Ishikawa (cell line): Measurements from ENCODE around the gene DIPK1C.

Source experiments
- CREB1 ChIP-seq: IDR thresholded peaks from 2 replicates; pipeline ENCODE4 v1.6.1; 2012; ENCODE audit warnings: low read depth
- EGR1 ChIP-seq: IDR thresholded peaks from 2 replicates; pipeline ENCODE4 v1.6.1; 2012
- EP300 ChIP-seq: IDR thresholded peaks from 2 replicates; pipeline ENCODE4 v1.6.1; 2012; ENCODE audit warnings: borderline replicate concordance
- MAX ChIP-seq: IDR thresholded peaks from 2 replicates; pipeline ENCODE4 v1.6.1; 2012
- NFIC ChIP-seq: IDR thresholded peaks from 2 replicates; pipeline ENCODE4 v1.6.1; 2012
- RAD21 ChIP-seq: IDR thresholded peaks from 2 replicates; pipeline ENCODE4 v1.6.1; 2012; ENCODE audit warnings: low read depth
- TAF1 ChIP-seq: IDR thresholded peaks from 2 replicates; pipeline ENCODE4 v1.6.1; 2012; ENCODE audit warnings: low read depth, mild to moderate bottlenecking
- TEAD4 ChIP-seq: IDR thresholded peaks from 2 replicates; pipeline ENCODE4 v1.6.1; 2012
- USF1 ChIP-seq: IDR thresholded peaks from 2 replicates; pipeline ENCODE4 v1.6.1; 2012
- YY1 ChIP-seq: IDR thresholded peaks from 2 replicates; pipeline ENCODE4 v1.6.1; 2012; ENCODE audit warnings: low read depth
- ZBTB7A ChIP-seq: IDR thresholded peaks from 2 replicates; pipeline ENCODE4 v1.6.1; 2012; ENCODE audit warnings: low read depth

- TF ChIP-seq EP300 (no peak), ZBTB7A (no peak), RAD21 (no peak), TEAD4 (no peak), YY1 (no peak), EGR1 (no peak), MAX (no peak), TAF1 (no peak), NFIC (no peak), CREB1 (no peak), USF1 (no peak)
Measured at GRCh38 chr18:74419761-74420160, 37.3 kb downstream of the DIPK1C start.
